Osteoblast (primary cell): Measurements from ENCODE around the gene ANKRD13A. TPM values are rescaled to one million over a fixed set of nuclear protein-coding genes. Genes with fewer than 3 reads are reported as not detected.

Experiments
- DNase-seq: peaks from one replicate; pipeline ENCODE4 v3.0.0; 2011; ENCODE audit warnings: low spot score, mixed read lengths; ENCODE audit not compliant: insufficient read length; ENCODE audit errors: missing footprints
- H2AFZ ChIP-seq: 2 replicates; pipeline ENCODE4 v1.6.0; 2011; ENCODE audit warnings: mild to moderate bottlenecking, low read length
- H3K27ac ChIP-seq: 2 replicates; pipeline ENCODE4 v1.5.1; 2011; ENCODE audit warnings: mild to moderate bottlenecking, low read depth, low read length, moderate library complexity
- H3K27me3 ChIP-seq: 2 replicates; pipeline ENCODE4 v1.6.0; 2012; ENCODE audit warnings: mild to moderate bottlenecking, control low read depth, inconsistent platforms, low read length, moderate library complexity; ENCODE audit not compliant: insufficient read depth
- H3K36me3 ChIP-seq: 2 replicates; pipeline ENCODE4 v1.5.1; 2011; ENCODE audit warnings: mild to moderate bottlenecking, low read length, control low read depth, moderate library complexity; ENCODE audit not compliant: insufficient read depth
- H3K4me1 ChIP-seq: 2 replicates; pipeline ENCODE4 v1.5.1; 2011; ENCODE audit warnings: mild to moderate bottlenecking, low read length, control low read depth, moderate library complexity; ENCODE audit not compliant: insufficient read depth
- H3K4me2 ChIP-seq: 2 replicates; pipeline ENCODE4 v1.6.0; 2011; ENCODE audit warnings: mild to moderate bottlenecking, low read length; ENCODE audit not compliant: insufficient read depth
- H3K4me3 ChIP-seq: fragments of 200-600 bp; sonication (generic); 3 replicates; pipeline ENCODE4 v1.5.1; 2012; ENCODE audit warnings: mild to moderate bottlenecking, low read length, inconsistent platforms; ENCODE audit not compliant: insufficient read depth
- H3K79me2 ChIP-seq: 2 replicates; pipeline ENCODE4 v1.6.0; 2012; ENCODE audit warnings: mild to moderate bottlenecking, low read length, control low read depth, inconsistent platforms; ENCODE audit not compliant: insufficient read depth
- H3K9me3 ChIP-seq: 2 replicates; pipeline ENCODE4 v1.5.1; 2011; ENCODE audit warnings: low read depth, low read length, control low read depth
- H4K20me1 ChIP-seq: 2 replicates; pipeline ENCODE4 v1.6.0; 2012; ENCODE audit warnings: mild to moderate bottlenecking, low read length, control low read depth; ENCODE audit not compliant: insufficient read depth
- total RNA-seq: library from RNA; depleted of rRNA; stranded (reverse); fragments of >200 nt; gene quantifications from 2 replicates; pipeline ENCODE4 v1.2.3, GENCODE V29; 2012
- TF ChIP-seq, protein P1 (sequence below): IDR thresholded peaks from 2 replicates; pipeline ENCODE4 v1.5.1; 2011; ENCODE audit warnings: mild to moderate bottlenecking, low read depth, low read length, moderate library complexity; ENCODE audit errors: extremely low read depth

The ANKRD13A gene
- total RNA-seq, 1 donor, result 94.1 TPM

- H2AFZ ChIP-seq, result peak overlapping the region; percentile 39
These were observed 814 bp downstream of the ANKRD13A start for GRCh38 chr12:109999983-110000505.

GRCh38 chr12:110001596-110001995 lies 2.4 kb downstream of the ANKRD13A start:
- Histone ChIP-seq H3K9me3 (no peaks in the 10 kb centered on the region), H3K36me3 (peaks cover 14% of the 10 kb centered on the region), H4K20me1 (peaks cover 7% of the 10 kb centered on the region), H3K4me2 (peak overlapping the region; percentile 96), H3K4me1 (peaks cover 33% of the 10 kb centered on the region), H3K4me3 (peak overlapping the region; percentile 90), H3K79me2 (peaks cover 63% of the 10 kb centered on the region), H2AFZ (no peak overlapping the region), H3K27me3 (no peaks in the 10 kb centered on the region), H3K27ac (peak overlapping the region; percentile 83)
- peak; percentile 92 for DNase-seq
- TF ChIP-seq, protein P1, sequence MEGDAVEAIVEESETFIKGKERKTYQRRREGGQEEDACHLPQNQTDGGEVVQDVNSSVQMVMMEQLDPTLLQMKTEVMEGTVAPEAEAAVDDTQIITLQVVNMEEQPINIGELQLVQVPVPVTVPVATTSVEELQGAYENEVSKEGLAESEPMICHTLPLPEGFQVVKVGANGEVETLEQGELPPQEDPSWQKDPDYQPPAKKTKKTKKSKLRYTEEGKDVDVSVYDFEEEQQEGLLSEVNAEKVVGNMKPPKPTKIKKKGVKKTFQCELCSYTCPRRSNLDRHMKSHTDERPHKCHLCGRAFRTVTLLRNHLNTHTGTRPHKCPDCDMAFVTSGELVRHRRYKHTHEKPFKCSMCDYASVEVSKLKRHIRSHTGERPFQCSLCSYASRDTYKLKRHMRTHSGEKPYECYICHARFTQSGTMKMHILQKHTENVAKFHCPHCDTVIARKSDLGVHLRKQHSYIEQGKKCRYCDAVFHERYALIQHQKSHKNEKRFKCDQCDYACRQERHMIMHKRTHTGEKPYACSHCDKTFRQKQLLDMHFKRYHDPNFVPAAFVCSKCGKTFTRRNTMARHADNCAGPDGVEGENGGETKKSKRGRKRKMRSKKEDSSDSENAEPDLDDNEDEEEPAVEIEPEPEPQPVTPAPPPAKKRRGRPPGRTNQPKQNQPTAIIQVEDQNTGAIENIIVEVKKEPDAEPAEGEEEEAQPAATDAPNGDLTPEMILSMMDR, result no peak

More at GRCh38 chr12:109999983-110000505, 814 bp downstream of the ANKRD13A start:
- H3K9me3 ChIP-seq, result no peaks in the 10 kb centered on the region
- H3K4me2 ChIP-seq, result peak overlapping the region; percentile 96
- H3K27me3 ChIP-seq, result no peaks in the 10 kb centered on the region
- H3K36me3 ChIP-seq, result peaks cover 14% of the 10 kb centered on the region
- peaks cover 59% of the 10 kb centered on the region for H3K79me2 ChIP-seq
- H3K4me3 ChIP-seq, result peak overlapping the region; percentile 90
- peaks cover 38% of the 10 kb centered on the region for H3K4me1 ChIP-seq
- peak overlapping the region; percentile 95 for H3K27ac ChIP-seq
- peak; percentile 58 for DNase-seq
- H4K20me1 ChIP-seq, result peaks cover 11% of the 10 kb centered on the region
- TF ChIP-seq, protein P1, result no peak

DNA sequence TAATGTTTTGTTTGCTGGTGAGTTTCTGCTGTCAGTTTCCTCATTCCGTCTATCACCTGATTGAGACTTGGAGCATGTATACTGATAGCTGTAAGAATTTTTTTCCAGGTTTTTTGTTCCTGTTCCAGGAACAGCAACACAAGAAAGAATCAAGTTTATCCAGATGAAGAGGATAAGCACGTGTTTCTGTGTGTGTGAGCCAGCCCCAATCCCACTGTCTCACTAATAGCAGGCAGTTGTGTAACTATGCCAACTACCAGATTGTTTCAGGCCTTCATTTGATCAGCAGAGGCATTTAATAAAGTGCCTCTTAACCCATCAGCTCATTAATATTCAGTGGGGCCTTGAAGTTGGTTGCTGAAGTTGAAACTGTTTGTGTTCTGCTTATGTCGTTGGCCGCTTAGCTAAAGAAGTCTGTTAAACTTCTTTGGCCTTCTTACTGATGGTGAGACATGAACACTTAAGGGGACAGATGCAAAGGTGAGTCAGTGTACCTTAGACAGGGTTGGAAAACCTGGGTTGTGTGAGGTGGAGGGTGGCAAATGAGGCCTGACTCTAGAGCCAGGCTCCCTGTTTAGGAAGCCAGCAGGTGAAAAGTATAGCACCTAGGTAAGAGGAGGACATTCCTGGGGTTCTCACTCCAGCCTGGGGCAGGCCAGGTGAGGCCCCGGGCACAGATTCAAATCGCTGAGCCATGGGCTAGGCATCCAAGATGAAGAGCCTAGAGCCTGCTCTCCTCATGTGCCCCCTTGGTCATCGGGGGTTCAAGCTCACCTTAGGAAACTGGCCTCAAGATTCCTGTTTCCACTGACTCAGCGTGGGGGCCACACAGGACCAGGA lies 3.7 kb downstream of the ANKRD13A start:
- Histone ChIP-seq H3K4me2 (peak overlapping the region; percentile 0), H4K20me1 (peaks cover 7% of the 10 kb centered on the region), H3K27me3 (no peaks in the 10 kb centered on the region), H3K4me3 (no peak overlapping the region), H3K27ac (peak overlapping the region; percentile 83), H2AFZ (no peak overlapping the region), H3K79me2 (peaks cover 76% of the 10 kb centered on the region), H3K36me3 (peaks cover 14% of the 10 kb centered on the region), H3K4me1 (peaks cover 33% of the 10 kb centered on the region), H3K9me3 (no peaks in the 10 kb centered on the region)
- DNase-seq, result peak; percentile 53
- TF ChIP-seq, protein P1, result no peak

- no peak overlapping the region for H3K4me3 ChIP-seq
- TF ChIP-seq, protein P1, result no peak
- H3K27me3 ChIP-seq, result no peaks in the 10 kb centered on the region
- H3K9me3 ChIP-seq, result no peaks in the 10 kb centered on the region
- peaks cover 87% of the 10 kb centered on the region for H3K79me2 ChIP-seq
- H3K27ac ChIP-seq, result no peak overlapping the region
- H4K20me1 ChIP-seq, result peaks cover 7% of the 10 kb centered on the region
- DNase-seq, result no peak
- peaks cover 25% of the 10 kb centered on the region for H3K4me1 ChIP-seq
- no peak overlapping the region for H2AFZ ChIP-seq
- H3K36me3 ChIP-seq, result peaks cover 16% of the 10 kb centered on the region
- no peak overlapping the region for H3K4me2 ChIP-seq
These were observed 5.4 kb downstream of the ANKRD13A start for GRCh38 chr12:110004598-110004997.
